ENCODE data around the gene EXOSC7.
"Not testable (repeated sequence)": the region's sequence is repeated elsewhere in the genome, so short reads cannot be mapped to it uniquely, and the experiment has no call there.

EXOSC7 gene

GRCh38 chr3:44976002-44976815 lies at the start of gene EXOSC7, which contains the start of gene ZDHHC3:
Gene EXOSC7 (plus strand): TSS chr3:44976244. CDS start chr3:44976278, 34 bp downstream.
Gene ZDHHC3 (minus strand): TSS chr3:44976174. CDS start chr3:44959436, 16,738 bp downstream.
- DNase-seq (peak; percentile 89), ATAC-seq (peak; percentile 88)

- DNase-seq (no peak), ATAC-seq (no peak)
Observed at GRCh38 chr3:44926921-44927320, 49.1 kb upstream of the EXOSC7 start.

- no peak for ATAC-seq
Observed at GRCh38 chr3:44927371-44927770, 48.7 kb upstream of the EXOSC7 start.

GRCh38 chr3:44929782-44930181 lies 46.3 kb upstream of the EXOSC7 start:
- no peak for ATAC-seq
- no peak for DNase-seq

More at GRCh38 chr3:44927371-44927770, 48.7 kb upstream of the EXOSC7 start:
- DNase-seq, result no peak

- no peak for DNase-seq
- ATAC-seq, result no peak
Observed at GRCh38 chr3:44930911-44931310, 45.1 kb upstream of the EXOSC7 start.

GRCh38 chr3:44931791-44932190 lies 44.3 kb upstream of the EXOSC7 start:
- DNase-seq, result no peak
- no peak for ATAC-seq

GRCh38 chr3:44932271-44932670 lies 43.8 kb upstream of the EXOSC7 start:
- ATAC-seq (no peak), DNase-seq (no peak)

GRCh38 chr3:44932986-44933944 lies 42.8 kb upstream of the EXOSC7 start:
- DNase-seq, result no peak
- ATAC-seq, result no peak

- no peak for DNase-seq
- ATAC-seq, result no peak
Observed at GRCh38 chr3:44939581-44940036, 36.4 kb upstream of the EXOSC7 start.

GRCh38 chr3:44942202-44942921 lies 33.7 kb upstream of the EXOSC7 start:
- no peak for DNase-seq
- no peak for ATAC-seq

GRCh38 chr3:44948239-44948638 lies 27.8 kb upstream of the EXOSC7 start:
- ATAC-seq, result no peak
- no peak for DNase-seq

GRCh38 chr3:44949770-44950169 lies 26.3 kb upstream of the EXOSC7 start:
- ATAC-seq, DNase-seq: not testable (repeated sequence)

GRCh38 chr3:44950275-44950734 lies 25.7 kb upstream of the EXOSC7 start:
- no peak for ATAC-seq
- DNase-seq, result no peak

- no peak for DNase-seq
- ATAC-seq, result no peak
Observed at GRCh38 chr3:44952689-44953088, 23.4 kb upstream of the EXOSC7 start.

- no peak for ATAC-seq
- no peak for DNase-seq
Observed at GRCh38 chr3:44954304-44954703, 21.7 kb upstream of the EXOSC7 start.

- DNase-seq, result no peak
Observed at GRCh38 chr3:44954962-44955361, 21.1 kb upstream of the EXOSC7 start.

GRCh38 chr3:44955917-44956316 lies 20.1 kb upstream of the EXOSC7 start:
- DNase-seq, result no peak
- ATAC-seq, result no peak

More at GRCh38 chr3:44954962-44955361, 21.1 kb upstream of the EXOSC7 start:
- no peak for ATAC-seq

GRCh38 chr3:44957986-44958385 lies 18.1 kb upstream of the EXOSC7 start:
- ATAC-seq (no peak), DNase-seq (no peak)

GRCh38 chr3:44958386-44958785 lies 17.7 kb upstream of the EXOSC7 start:
- no peak for DNase-seq
- no peak for ATAC-seq

GRCh38 chr3:44960387-44961026 lies 15.5 kb upstream of the EXOSC7 start:
- DNase-seq, result no peak
- peak; percentile 40 for ATAC-seq

- no peak for DNase-seq
- ATAC-seq, result no peak
Observed at GRCh38 chr3:44961888-44962287, 14.2 kb upstream of the EXOSC7 start.
